H1 (cell line): ENCODE data around the gene RSPH6A. TPM values are rescaled to one million over a fixed set of nuclear protein-coding genes. Genes with fewer than 3 reads are reported as not detected.

Experiments used
- CTCF ChIA-PET: fragments of 300-600 bp; sonication (Branson Sonifier 250); formaldehyde crosslinking; loops from one replicate; lab custom pipeline; 2021; ENCODE audit not compliant: partially characterized antibody; lab: Charles Lee
- POLR2A ChIA-PET: fragments of 300-600 bp; sonication (Branson Sonifier 250); formaldehyde crosslinking; loops from one replicate; lab custom pipeline; 2021; ENCODE audit warnings: inconsistent platforms; ENCODE audit not compliant: partially characterized antibody; lab: Charles Lee
- DNase-seq, 2 experiments: peaks; one replicate each; pipeline versions ENCODE4 v3.0.0 to v3.0.0-alpha.2; 2010 to 2022; ENCODE audit warnings: low spot score in 2 of 2, low read depth in 1 of 2, mixed read lengths in 1 of 2
- FAIRE-seq: peaks from 2 replicates; lab custom pipeline; 2011; peaks lifted over from hg19 to GRCh38; lab: Jason Lieb, UNC
- H2AFZ ChIP-seq: 2 replicates; pipeline ENCODE4 v1.8.1; 2012; ENCODE audit warnings: low read length, inconsistent platforms
- H2AK5ac ChIP-seq: 2 replicates; pipeline ENCODE4 v1.6.1; 2013; ENCODE audit warnings: low read depth, low read length
- H2BK120ac ChIP-seq: replicated peaks from 2 replicates; pipeline ENCODE3; 2013; ENCODE audit warnings: low read depth, low read length, inconsistent platforms
- H2BK12ac ChIP-seq: 2 replicates; pipeline ENCODE4 v1.6.1; 2013; ENCODE audit warnings: low read depth, low read length
- H2BK15ac ChIP-seq: 2 replicates; pipeline ENCODE4 v1.6.1; 2013; ENCODE audit warnings: low read length
- H2BK20ac ChIP-seq: 2 replicates; pipeline ENCODE4 v1.6.1; 2013; ENCODE audit warnings: low read length
- H2BK5ac ChIP-seq: 2 replicates; pipeline ENCODE4 v1.6.1; 2013; ENCODE audit warnings: low read depth, low read length
- H3K14ac ChIP-seq: 2 replicates; pipeline ENCODE4 v1.6.1; 2013; ENCODE audit warnings: inconsistent platforms; ENCODE audit not compliant: insufficient read length
- H3K18ac ChIP-seq: 2 replicates; pipeline ENCODE4 v1.6.1; 2013; ENCODE audit warnings: low read length; ENCODE audit errors: extremely low read depth
- H3K23ac ChIP-seq: 2 replicates; pipeline ENCODE4 v1.6.1; 2013; ENCODE audit warnings: inconsistent platforms; ENCODE audit not compliant: insufficient read length
- H3K23me2 ChIP-seq: 2 replicates; pipeline ENCODE4 v1.6.1; 2013; ENCODE audit warnings: low read depth, low read length
- H3K27ac ChIP-seq: 2 replicates; pipeline ENCODE4 v1.6.1; 2011; ENCODE audit warnings: low read depth, low read length, inconsistent platforms
- H3K27me3 ChIP-seq, 4 experiments: replicated peaks in 1 of 4; 1 replicate in 1 of 4; 2 replicates in 3 of 4; pipeline versions ENCODE4 v1.6.1 to v1.8.1; 2011 to 2013; ENCODE audit warnings: low read length in 3 of 4, mild to moderate bottlenecking in 3 of 4, inconsistent platforms in 2 of 4, mixed read lengths in 2 of 4, moderate library complexity in 1 of 4; ENCODE audit not compliant: control insufficient read depth in 3 of 4, insufficient read depth in 3 of 4; ENCODE audit errors: extremely low read depth in 1 of 4
- H3K36me3 ChIP-seq, 4 experiments: 2 replicates each; pipeline versions ENCODE4 v1.6.1 to v1.8.1; 2011 to 2013; ENCODE audit warnings: mild to moderate bottlenecking in 4 of 4, low read length in 3 of 4, moderate library complexity in 2 of 4, control low read depth in 1 of 4, inconsistent platforms in 1 of 4; ENCODE audit not compliant: insufficient read depth in 4 of 4, control insufficient read depth in 2 of 4
- H3K4ac ChIP-seq: replicated peaks from 2 replicates; pipeline ENCODE3; 2013; ENCODE audit warnings: low read length, low read depth, mixed read lengths, inconsistent platforms; ENCODE audit not compliant: insufficient read length
- H3K4me1 ChIP-seq, 4 experiments: replicated peaks in 1 of 4; 1 replicate in 1 of 4; 2 replicates in 3 of 4; pipeline versions ENCODE4 v1.6.1 to v1.8.1; 2011 to 2013; ENCODE audit warnings: low read length in 3 of 4, inconsistent platforms in 2 of 4, mixed read lengths in 1 of 4; ENCODE audit not compliant: insufficient read depth in 4 of 4, control insufficient read depth in 3 of 4
- H3K4me2 ChIP-seq, 2 experiments: 2 replicates each; pipeline versions ENCODE4 v1.6.1 to v1.8.1; 2011 to 2013; ENCODE audit warnings: low read depth in 2 of 2, low read length in 2 of 2, control low read depth in 1 of 2, inconsistent platforms in 1 of 2, mild to moderate bottlenecking in 1 of 2; ENCODE audit not compliant: insufficient read depth in 1 of 2
- H3K4me3 ChIP-seq, 4 experiments: fragments of 200-600, 300-600 bp in 1 of 4; sonication (generic), shearing (Covaris generic), sonication (Bioruptor Twin) in 1 of 4; 2 replicates each; pipeline versions ENCODE4 v1.5.1 to v1.8.1; 2011 to 2016; ENCODE audit warnings: low read length in 4 of 4, low read depth in 3 of 4, control low read depth in 2 of 4, inconsistent platforms in 2 of 4, mild to moderate bottlenecking in 2 of 4, mixed read lengths in 1 of 4, moderate library complexity in 1 of 4; ENCODE audit not compliant: insufficient read depth in 2 of 4; ENCODE audit errors: extremely low read depth in 1 of 4
- H3K56ac ChIP-seq: replicated peaks from 2 replicates; pipeline ENCODE3; 2013; ENCODE audit warnings: low read depth, mild to moderate bottlenecking, mixed read lengths, low read length, inconsistent platforms; ENCODE audit not compliant: insufficient read length
- H3K79me1 ChIP-seq: 2 replicates; pipeline ENCODE4 v1.6.1; 2013; ENCODE audit warnings: low read depth, low read length, control low read depth
- H3K79me2 ChIP-seq, 2 experiments: 2 replicates each; pipeline versions ENCODE4 v1.6.1 to v1.8.1; 2012 to 2013; ENCODE audit warnings: low read length in 2 of 2, mild to moderate bottlenecking in 2 of 2, inconsistent platforms in 1 of 2; ENCODE audit not compliant: insufficient read depth in 2 of 2, control insufficient read depth in 1 of 2
- H3K9ac ChIP-seq, 4 experiments: replicated peaks in 1 of 4; 1 replicate in 1 of 4; 2 replicates in 3 of 4; pipeline versions ENCODE4 v1.6.1 to v1.8.1; 2011 to 2013; ENCODE audit warnings: low read depth in 3 of 4, low read length in 3 of 4, control low read depth in 2 of 4, mild to moderate bottlenecking in 2 of 4, moderate library complexity in 2 of 4, inconsistent platforms in 1 of 4; ENCODE audit errors: extremely low read depth in 1 of 4
- H3K9me3 ChIP-seq, 2 experiments: 2 replicates each; pipeline versions ENCODE4 v1.6.1 to v1.8.1; 2012 to 2013; ENCODE audit warnings: mild to moderate bottlenecking in 2 of 2, moderate library complexity in 2 of 2, control low read depth in 1 of 2, inconsistent platforms in 1 of 2, low read depth in 1 of 2, low read length in 1 of 2, mixed read lengths in 1 of 2; ENCODE audit not compliant: insufficient read depth in 2 of 2
- H4K20me1 ChIP-seq, 2 experiments: replicated peaks in 1 of 2; 2 replicates each; pipeline versions ENCODE3 to v1.8.1; 2011 to 2013; ENCODE audit warnings: inconsistent platforms in 2 of 2, low read length in 2 of 2, mild to moderate bottlenecking in 1 of 2; ENCODE audit not compliant: insufficient read depth in 2 of 2, control insufficient read depth in 1 of 2
- H4K5ac ChIP-seq: 2 replicates; pipeline ENCODE4 v1.6.1; 2013; ENCODE audit warnings: low read length, low read depth, mixed read lengths, inconsistent platforms; ENCODE audit not compliant: insufficient read length
- H4K8ac ChIP-seq: 2 replicates; pipeline ENCODE4 v1.8.0; 2013; ENCODE audit warnings: mild to moderate bottlenecking, moderate library complexity, low read length, inconsistent platforms; ENCODE audit not compliant: insufficient read depth; ENCODE audit errors: extremely low read depth
- H4K91ac ChIP-seq: replicated peaks from 2 replicates; pipeline ENCODE3; 2013; ENCODE audit warnings: low read length, mixed read lengths, inconsistent platforms; ENCODE audit not compliant: insufficient read length
- JUN ChIP-seq: IDR thresholded peaks from 2 replicates; pipeline ENCODE4 v1.6.1; 2011; ENCODE audit warnings: low read depth, mild to moderate bottlenecking, improper control_type of control experiment, low read length
- NRF1 ChIP-seq: IDR thresholded peaks from 2 replicates; pipeline ENCODE4 v1.6.1; 2011; ENCODE audit warnings: mild to moderate bottlenecking, low read depth, low read length, improper control_type of control experiment
- TAF7 ChIP-seq: optimal IDR thresholded peaks from 2 replicates; pipeline ENCODE3; 2011; ENCODE audit warnings: low read depth, mild to moderate bottlenecking, inconsistent platforms, low read length, moderate library complexity, borderline replicate concordance
- WGBS, 2 experiments: shearing (Covaris generic) in 1 of 2; methylation state at CpG; one replicate each; pipeline versions ENCODE4 v1.1.6 to v1.1.7; 2013 to 2015; ENCODE audit warnings: low lambda C conversion rate in 2 of 2, mixed read lengths in 2 of 2, inconsistent platforms in 1 of 2, low coverage in 1 of 2, missing lambda C conversion rate in 1 of 2; ENCODE audit not compliant: insufficient replicate concordance in 2 of 2, insufficient coverage in 1 of 2, insufficient read length in 1 of 2; ENCODE audit errors: extremely low coverage in 1 of 2, missing lambda C conversion rate in 1 of 2; 5-methylcytosine and 5-hydroxymethylcytosine counted together
- polyA plus RNA-seq, 7 experiments: library from polyadenylated mRNA; depleted of rRNA in 3 of 7; stranded (reverse) in 5 of 7; unstranded in 2 of 7; fragments of >200 nt in 5 of 7; fragments of 200-250 nt in 2 of 7; gene quantifications; 1 replicate in 5 of 7; 2 replicates in 1 of 7; 4 replicates in 1 of 7; pipeline versions ENCODE4 v1.2.1 to v1.2.3, GENCODE V29; 2011 to 2013; ENCODE audit warnings: missing spikeins in 2 of 7, mixed read lengths in 2 of 7
- total RNA-seq: library from RNA; stranded (reverse); fragmentation: NEBNext Ultra II Directional; extraction: Animal tissue kit (Norgen Biotek cat#: 25700); gene quantifications from 2 replicates; pipeline ENCODE4 v1.2.1, GENCODE V29; 2021

The RSPH6A gene
- total and polyA plus RNA-seq, 2 of the 8 experiments (the other 6 are each of a cell fraction or from before 2014, with no cell fraction given), result 0.05 to 0.19 TPM

GRCh38 chr19:45789035-45789786, 25.9 kb downstream of the RSPH6A start:
- H3K56ac ChIP-seq, result no peak overlapping the region
- no peak for FAIRE-seq
- no peak overlapping the region for H3K23ac ChIP-seq
- peaks cover 4 to 32% (median 18%) of the 10 kb centered on the region in 4 experiments; a peak in 6 of 8 replicates for H3K36me3 ChIP-seq
- H3K27ac ChIP-seq, result no peak overlapping the region
- peaks cover 4% of the 10 kb centered on the region; the same call in 1 of the 2 replicates for H3K23me2 ChIP-seq
- no peak for DNase-seq
- H2BK20ac ChIP-seq, result no peak overlapping the region
- H2AFZ ChIP-seq, result no peak overlapping the region
- TF ChIP-seq NRF1 (no peak), TAF7 (no peak), JUN (no peak)
- no peak overlapping the region for H2BK15ac ChIP-seq
- ChIA-PET POLR2A (interaction anchor here (1.0 to 2.9 kb wide), 6 partner anchors 9 to 29 kb away, joined by 3 to 18 read pairs (median 5); partner anchors contain the start of gene SIX5), CTCF (interaction anchor here (0.7 to 1.2 kb wide), 4 partner anchors 10 to 492 kb away, joined by 3 to 13 read pairs (median 3); no protein-coding TSS in a partner anchor)
- no peak overlapping the region for H2BK5ac ChIP-seq
- peaks cover 0 to 12% of the 10 kb centered on the region in 2 experiments; a peak in 2 of 4 replicates for H3K79me2 ChIP-seq
- H4K5ac ChIP-seq, result no peak overlapping the region
- no peak overlapping the region for H2AK5ac ChIP-seq
- WGBS, 2 experiments, result 96% methylated on average over 15 of the region's 15 CpGs; no CpG with 5 or more reads in 1 of the 2 experiments
- no peak overlapping the region for H3K9ac ChIP-seq
- H3K27me3 ChIP-seq, result no peaks in the 10 kb centered on the region
- H2BK12ac ChIP-seq, result no peak overlapping the region
- H2BK120ac ChIP-seq, result no peak overlapping the region
- H3K14ac ChIP-seq, result no peak overlapping the region
- H4K91ac ChIP-seq, result no peak overlapping the region
- peaks cover 14% of the 10 kb centered on the region for H3K79me1 ChIP-seq
- no peak overlapping the region for H3K18ac ChIP-seq
- no peak overlapping the region for H3K4ac ChIP-seq
- no peak overlapping the region for H3K4me2 ChIP-seq
- no peaks in the 10 kb centered on the region for H3K9me3 ChIP-seq
- peaks cover 0 to 6% (median 4%) of the 10 kb centered on the region in 4 experiments; a peak in 4 of 7 replicates for H3K4me1 ChIP-seq
- no peak overlapping the region for H4K8ac ChIP-seq
- no peak overlapping the region for H3K4me3 ChIP-seq
- H4K20me1 ChIP-seq, result peaks cover 6 to 17% of the 10 kb centered on the region in 2 experiments
